Measurements from ENCODE around the gene ANXA10. TPM values are rescaled to one million over a fixed set of nuclear protein-coding genes. Genes with fewer than 3 reads are reported as not detected.

The ANXA10 gene
- total and polyA plus RNA-seq, 2 of the 8 experiments (the other 6 are each of a cell fraction or from before 2014, with no cell fraction given): not detected

GRCh38 chr4:168153596-168154440, 61.5 kb downstream of the ANXA10 start:
- no peaks in the 10 kb centered on the region for H3K9me3 ChIP-seq (ENCODE audit: insufficient read depth in 2 of 2, low read depth in 1 of 2, low read length in 1 of 2)
- H3K4me1 ChIP-seq (replicated peaks in 1 of 4; ENCODE audit: control insufficient read depth in 3 of 4, insufficient read depth in 4 of 4, low read length in 3 of 4): peaks cover 7 to 15% (median 13%) of the 10 kb centered on the region in 4 experiments; a peak in 5 of 7 replicates
- DNase-seq (ENCODE audit: low read depth in 1 of 2, low spot score in 2 of 2): peak in 1 of 2 experiments; percentile 61
- no peaks in the 10 kb centered on the region for H3K79me2 ChIP-seq (ENCODE audit: control insufficient read depth in 1 of 2, insufficient read depth in 2 of 2, low read length in 2 of 2)
- H4K5ac ChIP-seq (ENCODE audit: insufficient read length, low read depth, low read length): no peak overlapping the region
- H3K27me3 ChIP-seq (replicated peaks in 1 of 4; ENCODE audit: control insufficient read depth in 3 of 4, extremely low read depth in 1 of 4, insufficient read depth in 3 of 4, low read length in 3 of 4): no peaks in the 10 kb centered on the region
- no peak overlapping the region for H2BK120ac ChIP-seq (replicated peaks; ENCODE audit: low read depth, low read length)
- H4K20me1 ChIP-seq (replicated peaks in 1 of 2; ENCODE audit: control insufficient read depth in 1 of 2, insufficient read depth in 2 of 2, low read length in 2 of 2): no peaks in the 10 kb centered on the region
- no peak overlapping the region for H3K23ac ChIP-seq (ENCODE audit: insufficient read length)
- H3K9ac ChIP-seq (replicated peaks in 1 of 4; ENCODE audit: extremely low read depth in 1 of 4, low read depth in 3 of 4, low read length in 3 of 4): no peak overlapping the region
- no peak overlapping the region for H2AK5ac ChIP-seq (ENCODE audit: low read depth, low read length)
- no peak overlapping the region for H3K18ac ChIP-seq (ENCODE audit: extremely low read depth, low read length)
- peak overlapping the region; percentile 14; the same call in 1 of the 2 replicates for H2AFZ ChIP-seq (ENCODE audit: low read length)
- peak overlapping the region in 1 of 4 experiments; percentile 9; a peak in 1 of 8 replicates for H3K4me3 ChIP-seq (ENCODE audit: extremely low read depth in 1 of 4, insufficient read depth in 2 of 4, low read depth in 3 of 4, low read length in 4 of 4)
- no peak overlapping the region for H2BK12ac ChIP-seq (ENCODE audit: low read depth, low read length)
- H3K4ac ChIP-seq (replicated peaks; ENCODE audit: insufficient read length, low read depth, low read length): no peak overlapping the region
- H4K8ac ChIP-seq (ENCODE audit: extremely low read depth, insufficient read depth, low read length): no peak overlapping the region
- H3K27ac ChIP-seq (ENCODE audit: low read depth, low read length): no peak overlapping the region
- H2BK5ac ChIP-seq (ENCODE audit: low read depth, low read length): no peak overlapping the region
- H3K56ac ChIP-seq (replicated peaks; ENCODE audit: insufficient read length, low read depth, low read length): no peak overlapping the region
- H2BK20ac ChIP-seq (ENCODE audit: low read length): no peak overlapping the region
- H3K14ac ChIP-seq (ENCODE audit: insufficient read length): no peak overlapping the region
- H3K23me2 ChIP-seq (ENCODE audit: low read depth, low read length): no peaks in the 10 kb centered on the region
- H3K36me3 ChIP-seq (ENCODE audit: control insufficient read depth in 2 of 4, insufficient read depth in 4 of 4, low read length in 3 of 4): no peaks in the 10 kb centered on the region
- ChIA-PET CTCF (ENCODE audit: partially characterized antibody) (interaction anchor here (0.6 to 2.4 kb wide), 36 partner anchors 9 to 1637 kb away, joined by 3 to 21 read pairs (median 4); no protein-coding TSS in a partner anchor), POLR2A (ENCODE audit: partially characterized antibody) (no interaction called here)
- no peak overlapping the region for H2BK15ac ChIP-seq (ENCODE audit: low read length)
- no peak overlapping the region for H4K91ac ChIP-seq (replicated peaks; ENCODE audit: insufficient read length, low read length)
- FAIRE-seq: no peak
- H3K79me1 ChIP-seq (ENCODE audit: low read depth, low read length): no peaks in the 10 kb centered on the region
- H3K4me2 ChIP-seq (ENCODE audit: insufficient read depth in 1 of 2, low read depth in 2 of 2, low read length in 2 of 2): peak overlapping the region in 1 of 2 experiments; percentile 16; a peak in 1 of 4 replicates
- WGBS, 2 experiments (ENCODE audit: extremely low coverage in 1 of 2, insufficient coverage in 1 of 2, insufficient read length in 1 of 2, insufficient replicate concordance in 2 of 2, low coverage in 1 of 2, low lambda C conversion rate in 2 of 2, missing lambda C conversion rate in 1 of 2): 14% methylated on average over 10 of the region's 10 CpGs; no CpG with 5 or more reads in 1 of the 2 experiments
- TF ChIP-seq KDM4A (IDR thresholded peaks at IDR 0.05; ENCODE audit: low read depth, low read length, severe bottlenecking) (no peak), E2F6 (IDR thresholded peaks at IDR 0.05) (no peak), RBBP5 (IDR thresholded peaks at IDR 0.05; ENCODE audit: borderline replicate concordance, low read depth, low read length) (no peak), RXRA (IDR thresholded peaks at IDR 0.05; ENCODE audit: insufficient read depth, low read depth, low read length) (no peak), YY1 (IDR thresholded peaks at IDR 0.05; ENCODE audit: low read depth, low read length) (no peak), TBP (IDR thresholded peaks at IDR 0.05; ENCODE audit: low read depth, low read length) (no peak), RAD21 (IDR thresholded peaks at IDR 0.05 in 1 of 2, conservative IDR thresholded peaks at IDR 0.05 in 1 of 2; ENCODE audit: low read depth in 2 of 2, low read length in 2 of 2) (peak; percentile 79 to 80), CBX8 (IDR thresholded peaks at IDR 0.05; ENCODE audit: borderline replicate concordance, low read depth, low read length) (no peak), TEAD4 (IDR thresholded peaks at IDR 0.05; ENCODE audit: low read depth, low read length) (0 out of 2 replicates have a peak, but pooled peaks have one; percentile 44), BCL11A (IDR thresholded peaks at IDR 0.05; ENCODE audit: low read depth in 2 of 2, low read length in 2 of 2) (no peak)

Data from H1 (cell line).